WTC11 (cell line): ENCODE results near the gene CARHSP1. TPM values are rescaled to one million over a fixed set of nuclear protein-coding genes. Genes with fewer than 3 reads are reported as not detected.

ENCODE experiments used
- ATAC-seq: fragments of 200-7000 bp; cut with Tn5 transposase; 2 replicates; pipeline ENCODE4 v1.10.0; 2021; ENCODE audit warnings: mild to moderate bottlenecking, moderate library complexity
- CTCF ChIA-PET: fragments of 300-600 bp; sonication (Branson Sonifier 250); formaldehyde crosslinking; loops from one replicate; lab custom pipeline; 2021; ENCODE audit warnings: antibody characterized with exemption; lab: Charles Lee
- POLR2A ChIA-PET: fragments of 350-600 bp; sonication (Branson Sonifier 250); formaldehyde crosslinking; loops from one replicate; lab custom pipeline; 2021; ENCODE audit warnings: antibody characterized with exemption; lab: Charles Lee
- DNase-seq: peaks from one replicate; pipeline ENCODE4 v3.0.0; 2021; ENCODE audit warnings: low spot score
- H3K27ac Mint-ChIP-seq: 2 replicates; pipeline ENCODE4 v1.8.0; 2021; ENCODE audit warnings: mixed read lengths
- H3K27me3 Mint-ChIP-seq: 2 replicates; pipeline ENCODE4 v1.8.0; 2021; ENCODE audit warnings: low read depth, mild to moderate bottlenecking, moderate library complexity, mixed read lengths
- H3K36me3 Mint-ChIP-seq: 2 replicates; pipeline ENCODE4 v1.8.0; 2021; ENCODE audit warnings: mixed read lengths
- H3K4me1 Mint-ChIP-seq: 2 replicates; pipeline ENCODE4 v1.8.0; 2022; ENCODE audit warnings: mixed read lengths
- H3K4me3 Mint-ChIP-seq: 2 replicates; pipeline ENCODE4 v1.8.0; 2021; ENCODE audit warnings: mild to moderate bottlenecking, moderate library complexity, mixed read lengths
- H3K9me3 Mint-ChIP-seq: 2 replicates; pipeline ENCODE4 v1.8.0; 2021; ENCODE audit warnings: mixed read lengths
- ATF2 ChIP-seq: sonication (generic); formaldehyde crosslinking; IDR thresholded peaks from 2 replicates; pipeline ENCODE4 v1.8.1; 2022; ENCODE audit warnings: low read depth, missing genetic modification reagents, borderline replicate concordance
- ELF4 ChIP-seq: sonication (generic); formaldehyde crosslinking; IDR thresholded peaks from 2 replicates; pipeline ENCODE4 v1.8.1; 2022; ENCODE audit warnings: low read depth, mild to moderate bottlenecking, moderate library complexity, missing genetic modification reagents
- FOXJ3 ChIP-seq: sonication (generic); formaldehyde crosslinking; IDR thresholded peaks from 2 replicates; pipeline ENCODE4 v1.9.0; 2021; ENCODE audit warnings: missing genetic modification reagents, mild to moderate bottlenecking, borderline replicate concordance
- GTF2I ChIP-seq: fragments of 250-450 bp; sonication (Bioruptor Pico); conservative IDR thresholded peaks from 2 replicates; pipeline ENCODE4 v1.4.0; 2021; ENCODE audit warnings: mild to moderate bottlenecking
- HMGXB4 ChIP-seq: sonication (generic); formaldehyde crosslinking; IDR thresholded peaks from 2 replicates; pipeline ENCODE4 v1.8.1; 2023; ENCODE audit warnings: mild to moderate bottlenecking, moderate library complexity, missing genetic modification reagents
- MAX ChIP-seq: sonication (generic); formaldehyde crosslinking; IDR thresholded peaks from 2 replicates; pipeline ENCODE4 v1.8.0; 2022; ENCODE audit warnings: mild to moderate bottlenecking, missing genetic modification reagents
- NR1H2 ChIP-seq: sonication (generic); formaldehyde crosslinking; IDR thresholded peaks from 2 replicates; pipeline ENCODE4 v1.9.0; 2021; ENCODE audit warnings: mild to moderate bottlenecking, moderate library complexity, missing genetic modification reagents
- OVOL2 ChIP-seq: fragments of 250-450 bp; sonication (Bioruptor Pico); IDR thresholded peaks from 2 replicates; pipeline ENCODE4 v1.9.0; 2021; ENCODE audit warnings: mild to moderate bottlenecking, borderline replicate concordance
- PRDM15 ChIP-seq: sonication (generic); formaldehyde crosslinking; IDR thresholded peaks from 2 replicates; pipeline ENCODE4 v1.8.0; 2022; ENCODE audit warnings: missing genetic modification reagents
- PREB ChIP-seq: sonication (generic); formaldehyde crosslinking; IDR thresholded peaks from 2 replicates; pipeline ENCODE4 v1.8.1; 2022; ENCODE audit warnings: mild to moderate bottlenecking, missing genetic modification reagents, moderate library complexity, borderline replicate concordance
- PRRX2 ChIP-seq: fragments of 250-450 bp; sonication (Bioruptor Pico); IDR thresholded peaks from 2 replicates; pipeline ENCODE4 v1.8.0; 2021; ENCODE audit warnings: mild to moderate bottlenecking
- RELA ChIP-seq: sonication (generic); formaldehyde crosslinking; IDR thresholded peaks from 2 replicates; pipeline ENCODE4 v1.8.1; 2022; ENCODE audit warnings: missing genetic modification reagents, mild to moderate bottlenecking, borderline replicate concordance
- SMAD4 ChIP-seq: sonication (generic); formaldehyde crosslinking; IDR thresholded peaks from 2 replicates; pipeline ENCODE4 v1.8.0; 2022; ENCODE audit warnings: mild to moderate bottlenecking, missing genetic modification reagents
- SP1 ChIP-seq: sonication (generic); formaldehyde crosslinking; conservative IDR thresholded peaks from 2 replicates; pipeline ENCODE4 v1.8.1; 2022; ENCODE audit warnings: missing genetic modification reagents
- STAT6 ChIP-seq: sonication (generic); formaldehyde crosslinking; conservative IDR thresholded peaks from 2 replicates; pipeline ENCODE4 v1.8.1; 2023; ENCODE audit warnings: mild to moderate bottlenecking, low read depth, missing genetic modification reagents, moderate library complexity
- TEAD4 ChIP-seq: sonication (generic); formaldehyde crosslinking; IDR thresholded peaks from 2 replicates; pipeline ENCODE4 v1.8.0; 2022; ENCODE audit warnings: mild to moderate bottlenecking, missing genetic modification reagents
- ZNF121 ChIP-seq: sonication (generic); formaldehyde crosslinking; IDR thresholded peaks from 2 replicates; pipeline ENCODE4 v1.8.0; 2023; ENCODE audit warnings: missing genetic modification reagents
- ZNF232 ChIP-seq: sonication (generic); formaldehyde crosslinking; IDR thresholded peaks from 2 replicates; pipeline ENCODE4 v1.8.0; 2022; ENCODE audit warnings: mild to moderate bottlenecking, missing genetic modification reagents
- ZNF281 ChIP-seq: sonication (generic); formaldehyde crosslinking; IDR thresholded peaks from 2 replicates; pipeline ENCODE4 v1.8.0; 2023; ENCODE audit warnings: mild to moderate bottlenecking, missing genetic modification reagents
- ZNF671 ChIP-seq: fragments of 250-450 bp; sonication (Bioruptor Pico); IDR thresholded peaks from 2 replicates; pipeline ENCODE4 v1.8.0; 2021; ENCODE audit warnings: mild to moderate bottlenecking
- total RNA-seq: library from RNA; stranded (reverse); gene quantifications from 3 replicates; pipeline ENCODE4 v1.2.3, GENCODE V29; 2021

Gene CARHSP1
- total RNA-seq, 1 experiment from 2014 or later: 261 TPM

- CTCF ChIA-PET: interaction anchor here (0.9 to 5.8 kb wide), 9 partner anchors 12 to 267 kb away, joined by 3 to 58 read pairs (median 5); no protein-coding TSS in a partner anchor
Measured at GRCh38 chr16:8867932-8868415, 832 bp downstream of the CARHSP1 start.

More at GRCh38 chr16:8867932-8868415, 832 bp downstream of the CARHSP1 start:
- Mint-ChIP-seq H3K9me3 (no peaks in the 10 kb centered on the region), H3K27me3 (no peaks in the 10 kb centered on the region), H3K4me3 (peak overlapping the region; percentile 89), H3K27ac (peak overlapping the region; percentile 86), H3K36me3 (no peaks in the 10 kb centered on the region), H3K4me1 (peaks cover 46% of the 10 kb centered on the region)
- no peak for DNase-seq
- ATAC-seq: no peak
- POLR2A ChIA-PET: interaction anchor here (1.3 to 2.0 kb wide), 3 partner anchors 13 to 36 kb away, joined by 4 to 20 read pairs (median 10); no protein-coding TSS in a partner anchor
- no peak for TF ChIP-seq PRRX2
- TF ChIP-seq ZNF121: no peak
- no peak for TF ChIP-seq PRDM15 (CRISPR knock-in tag)
- no peak for TF ChIP-seq ATF2 (CRISPR knock-in tag)
- no peak for TF ChIP-seq TEAD4 (CRISPR knock-in tag)
- no peak for TF ChIP-seq NR1H2 (CRISPR knock-in tag)
- no peak for TF ChIP-seq HMGXB4
- no peak for TF ChIP-seq ZNF232 (CRISPR knock-in tag)
- TF ChIP-seq MAX: no peak
- TF ChIP-seq RELA: no peak
- no peak for TF ChIP-seq FOXJ3 (CRISPR knock-in tag)
- TF ChIP-seq ZNF671: no peak
- TF ChIP-seq ZNF281 (CRISPR knock-in tag): no peak
- no peak for TF ChIP-seq ELF4
- TF ChIP-seq STAT6 (CRISPR knock-in tag): no peak
- no peak for TF ChIP-seq SMAD4 (CRISPR knock-in tag)
- no peak for TF ChIP-seq OVOL2 (CRISPR knock-in tag)
- no peak for TF ChIP-seq SP1 (CRISPR knock-in tag)
- no peak for TF ChIP-seq GTF2I
- TF ChIP-seq PREB (CRISPR knock-in tag): no peak
